T-helper 9 cell (primary cell): ENCODE data around the gene KLHL22.
A peak's percentile ranks its signal among the peaks of the same experiment; 100 is the strongest.
"Not testable (repeated sequence)": the region's sequence is repeated elsewhere in the genome, so short reads cannot be mapped to it uniquely, and the experiment has no call there.

Source experiments
- DNase-seq: peaks from one replicate; pipeline ENCODE4 v3.0.0-alpha.2; 2020

Gene KLHL22

GRCh38 chr22:20523086-20523983 is 27.7 kb upstream of the KLHL22 start:
- DNase-seq = no peak

- no peak for DNase-seq
Measured at GRCh38 chr22:20522134-20523004, 26.8 kb upstream of the KLHL22 start.

- no peak for DNase-seq
Measured at GRCh38 chr22:20520093-20520511, 24.5 kb upstream of the KLHL22 start.

- DNase-seq = no peak
Measured at GRCh38 chr22:20519558-20519957, 24.0 kb upstream of the KLHL22 start.

- no peak for DNase-seq
Measured at GRCh38 chr22:20517841-20518592, 22.4 kb upstream of the KLHL22 start.

- DNase-seq = no peak
Measured at GRCh38 chr22:20517422-20517821, 21.8 kb upstream of the KLHL22 start.

- no peak for DNase-seq
Measured at GRCh38 chr22:20516399-20516798, 20.8 kb upstream of the KLHL22 start.

GRCh38 chr22:20514658-20515406 is 19.2 kb upstream of the KLHL22 start:
- no peak for DNase-seq

- no peak for DNase-seq
Measured at GRCh38 chr22:20511578-20512229, 16.1 kb upstream of the KLHL22 start.

- DNase-seq = no peak
Measured at GRCh38 chr22:20510811-20511577, 15.4 kb upstream of the KLHL22 start.

GRCh38 chr22:20509344-20510047 is 13.9 kb upstream of the KLHL22 start:
- DNase-seq = peak; percentile 28

- no peak for DNase-seq
Measured at GRCh38 chr22:20508815-20509271, 13.2 kb upstream of the KLHL22 start.

- not testable (repeated sequence) for DNase-seq
Measured at GRCh38 chr22:20508067-20508755, 12.6 kb upstream of the KLHL22 start.

- DNase-seq = peak; percentile 82
Measured at GRCh38 chr22:20507253-20508066, 11.9 kb upstream of the KLHL22 start, which contains the start of gene MED15. Gene MED15, plus strand, starts transcription at chr22:20507610. Its CDS starts 69 bp downstream, at chr22:20507679.

GRCh38 chr22:20506543-20507252 is 11.1 kb upstream of the KLHL22 start:
- no peak for DNase-seq

- not testable (repeated sequence) for DNase-seq
Measured at GRCh38 chr22:20504293-20504922, 8.8 kb upstream of the KLHL22 start.

GRCh38 chr22:20503816-20504215 is 8.2 kb upstream of the KLHL22 start:
- no peak for DNase-seq
